Lower leg skin (tissue), 4 donors: ENCODE results near the gene ANAPC2. TPM values are rescaled to one million over a fixed set of nuclear protein-coding genes. Genes with fewer than 3 reads are reported as not detected.
A peak's percentile ranks its signal among the peaks of the same experiment; 100 is the strongest.

Experiments
- DNase-seq, 2 donors: peaks; one replicate each; pipeline ENCODE4 v3.0.0-alpha.2; 2019; ENCODE audit warnings: low spot score in 2 of 2
- H3K4me3 ChIP-seq: fragments of 200-600 bp; sonication (generic); 2 replicates; pipeline ENCODE4 v1.5.1; 2017; ENCODE audit warnings: mild to moderate bottlenecking, low read depth; ENCODE audit not compliant: poor library complexity, severe bottlenecking
- POLR2A ChIP-seq, 2 donors: fragments of 450-650 bp; IDR thresholded peaks; one replicate each; pipeline ENCODE4 v1.6.1; 2016 to 2017; ENCODE audit warnings: antibody characterized with exemption in 2 of 2, mild to moderate bottlenecking in 1 of 2, moderate library complexity in 1 of 2
- WGBS, 2 donors: methylation state at CpG; one replicate each; pipeline ENCODE4 v1.1.5; 2018; 5-methylcytosine and 5-hydroxymethylcytosine counted together
- intact Hi-C: fragments of 100-400 bp; cut with DNase I; formaldehyde crosslinking; loops from one replicate; pipeline ENCODE4 v1.15.0; 2023; ENCODE audit warnings: low total_unique reads
- total RNA-seq, 4 donors: library from RNA; depleted of rRNA; stranded (reverse); fragments of >200 nt; gene quantifications; one replicate each; pipeline ENCODE4 v1.1.0, GENCODE V29; 2016
- TF ChIP-seq, protein P1 (sequence below), 3 donors: fragments of 450-650 bp; IDR thresholded peaks; one replicate each; pipeline ENCODE4 v1.5.1; 2016; ENCODE audit warnings: antibody characterized with exemption in 3 of 3, mild to moderate bottlenecking in 3 of 3, moderate library complexity in 2 of 3

ANAPC2 gene
- total RNA-seq, 4 donors from 2014 or later, result 26.2 to 69.3 (median 30.5) TPM

DNA sequence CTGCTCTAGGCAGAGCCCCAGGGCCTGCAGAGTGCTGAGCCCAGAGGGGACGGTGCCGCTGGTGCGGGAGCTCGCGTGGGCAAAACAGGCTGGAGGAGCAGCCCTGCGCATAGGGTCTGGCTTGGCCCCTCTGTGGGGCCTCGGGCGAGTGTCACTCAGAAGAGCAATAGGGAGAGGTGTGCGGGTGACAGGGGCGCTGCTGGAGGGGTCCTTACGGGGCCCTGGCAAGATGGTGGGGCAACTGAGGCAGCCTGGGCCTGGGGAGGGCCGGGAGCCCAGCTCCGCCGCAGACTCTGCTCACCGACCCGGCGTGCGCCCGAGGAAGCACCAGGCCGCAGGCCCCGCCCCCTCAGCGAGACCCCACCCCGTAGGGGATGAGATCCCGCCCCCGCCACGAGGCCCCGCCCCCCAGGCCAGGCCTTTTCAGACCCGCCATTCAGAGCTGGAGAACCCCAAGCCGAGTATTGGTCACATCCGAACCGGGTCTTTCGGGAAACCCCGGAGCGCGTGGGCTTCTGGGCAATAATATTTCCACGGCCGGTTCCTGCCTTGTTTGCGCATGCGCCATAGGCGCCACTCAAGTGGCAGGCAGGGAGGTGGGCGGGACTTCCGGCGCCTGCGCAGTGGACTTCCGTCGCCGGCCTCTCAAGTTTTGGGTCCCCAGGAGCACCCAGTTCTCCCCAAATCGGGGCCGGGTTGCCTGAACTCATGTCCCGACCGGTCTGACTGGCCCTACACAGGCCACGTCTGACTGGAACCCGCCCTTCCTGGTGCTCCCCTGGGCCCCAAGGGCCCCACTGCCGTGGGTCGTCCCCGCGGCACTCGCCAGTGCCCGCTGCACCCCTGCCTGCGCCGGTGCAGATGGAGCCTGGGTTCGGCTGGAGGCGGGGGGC is 35.0 kb upstream of the ANAPC2 start:
- intact Hi-C loops, result no loop called here
- 1% methylated on average over 31 to 44 of the region's 63 CpGs for WGBS, 2 donors
- peak; percentile 97 to 99 for DNase-seq
- no peak for TF ChIP-seq POLR2A (IDR thresholded peaks at IDR 0.05)
- TF ChIP-seq, protein P1, sequence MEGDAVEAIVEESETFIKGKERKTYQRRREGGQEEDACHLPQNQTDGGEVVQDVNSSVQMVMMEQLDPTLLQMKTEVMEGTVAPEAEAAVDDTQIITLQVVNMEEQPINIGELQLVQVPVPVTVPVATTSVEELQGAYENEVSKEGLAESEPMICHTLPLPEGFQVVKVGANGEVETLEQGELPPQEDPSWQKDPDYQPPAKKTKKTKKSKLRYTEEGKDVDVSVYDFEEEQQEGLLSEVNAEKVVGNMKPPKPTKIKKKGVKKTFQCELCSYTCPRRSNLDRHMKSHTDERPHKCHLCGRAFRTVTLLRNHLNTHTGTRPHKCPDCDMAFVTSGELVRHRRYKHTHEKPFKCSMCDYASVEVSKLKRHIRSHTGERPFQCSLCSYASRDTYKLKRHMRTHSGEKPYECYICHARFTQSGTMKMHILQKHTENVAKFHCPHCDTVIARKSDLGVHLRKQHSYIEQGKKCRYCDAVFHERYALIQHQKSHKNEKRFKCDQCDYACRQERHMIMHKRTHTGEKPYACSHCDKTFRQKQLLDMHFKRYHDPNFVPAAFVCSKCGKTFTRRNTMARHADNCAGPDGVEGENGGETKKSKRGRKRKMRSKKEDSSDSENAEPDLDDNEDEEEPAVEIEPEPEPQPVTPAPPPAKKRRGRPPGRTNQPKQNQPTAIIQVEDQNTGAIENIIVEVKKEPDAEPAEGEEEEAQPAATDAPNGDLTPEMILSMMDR (IDR thresholded peaks at IDR 0.05), result no peak
- peak overlapping the region; percentile 48 for H3K4me3 ChIP-seq

DNA sequence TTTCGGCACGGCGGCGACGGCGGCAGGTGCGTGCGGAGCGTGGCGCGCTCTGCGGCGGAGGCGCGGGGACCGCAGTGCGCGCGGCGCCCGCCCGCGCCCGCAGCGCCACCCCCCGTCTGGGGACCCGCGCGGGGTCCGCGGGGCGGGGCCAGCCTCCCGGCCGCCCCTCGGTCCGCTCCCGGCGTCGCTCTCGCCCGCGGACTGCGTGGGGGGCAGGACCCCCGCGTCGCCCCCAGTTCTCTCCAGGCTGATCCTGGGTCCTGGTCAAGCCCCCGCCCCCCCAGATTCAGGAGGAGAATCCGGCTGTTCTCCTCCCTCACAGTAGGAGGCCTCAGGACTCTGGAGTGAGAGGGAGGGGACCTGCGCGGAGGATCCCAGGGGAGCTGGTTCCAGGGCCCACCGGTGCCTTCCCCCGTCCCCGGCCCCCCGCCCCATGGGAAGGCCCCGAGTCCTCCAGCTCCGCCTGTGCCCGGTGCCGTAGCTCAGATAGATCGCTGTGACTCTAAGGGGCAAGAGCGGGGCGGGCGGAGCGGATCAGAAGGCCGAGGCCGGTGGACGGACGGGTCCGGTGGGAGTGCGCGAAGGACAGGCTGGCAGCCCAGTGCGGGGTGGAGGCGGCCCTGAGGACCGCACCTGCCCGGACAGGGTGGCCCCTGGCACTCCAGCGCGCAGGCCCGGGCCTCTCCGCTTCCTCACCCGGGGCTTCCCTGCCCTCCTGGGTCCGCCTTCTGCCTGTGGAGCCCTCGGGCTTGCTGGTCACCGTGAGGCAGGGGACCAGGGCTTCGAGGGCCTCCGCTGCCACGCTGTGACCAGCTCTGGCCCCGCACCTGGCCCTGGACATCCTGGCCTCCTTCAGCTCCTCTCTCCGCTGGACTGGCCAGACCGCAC is 34.1 kb upstream of the ANAPC2 start, which contains the start of gene RNF208:
RNF208 (minus strand) TSS at position 51 of the 888 bp plus-strand sequence. CDS start 1,028 bp downstream, outside the sequence.
- H3K4me3 ChIP-seq, result peak within 1 kb of the TSS; percentile 27
- no peak for TF ChIP-seq POLR2A (IDR thresholded peaks at IDR 0.05)
- TF ChIP-seq, protein P1 (IDR thresholded peaks at IDR 0.05), result no peak
- DNase-seq, result no peak
- intact Hi-C loops, result no loop called here
- 5 to 10% methylated on average over 12 to 29 of the region's 88 CpGs for WGBS, 2 donors

DNA sequence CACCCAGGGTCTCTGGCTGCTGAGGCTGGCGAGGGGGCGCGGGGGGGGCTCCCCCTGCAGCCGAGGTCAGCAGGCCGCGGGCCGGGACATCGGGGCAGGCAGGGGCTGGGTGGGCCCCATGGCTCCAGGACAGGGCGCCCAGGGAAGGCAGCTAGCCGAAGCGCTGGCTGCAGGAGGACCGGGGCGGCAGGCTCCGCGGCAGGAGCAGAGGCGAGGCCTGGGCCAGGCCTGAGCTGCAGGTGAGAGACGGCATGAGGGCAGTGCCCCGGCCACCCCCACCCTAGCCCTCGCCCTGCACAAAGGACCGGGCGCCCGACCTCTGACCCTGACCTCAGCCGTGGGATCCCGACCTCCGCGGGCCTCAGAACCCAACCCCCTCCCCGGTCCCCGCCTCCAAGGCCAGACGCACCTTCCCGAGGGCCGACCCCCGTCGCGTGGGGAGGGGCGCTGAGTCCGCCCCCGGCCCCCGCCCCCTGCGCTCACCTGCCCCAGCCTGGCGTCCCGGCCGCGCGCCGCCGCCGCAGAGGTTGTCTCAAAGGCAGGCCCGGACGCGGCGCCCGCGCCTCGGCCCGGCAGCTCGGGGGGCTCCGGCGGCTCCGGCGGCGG is 33.2 kb upstream of the ANAPC2 start:
- TF ChIP-seq, protein P1 (IDR thresholded peaks at IDR 0.05), result no peak
- no peak for TF ChIP-seq POLR2A (IDR thresholded peaks at IDR 0.05)
- no peak for DNase-seq
- no peak overlapping the region for H3K4me3 ChIP-seq
- WGBS, 2 donors, result 21 to 27% methylated on average over 9 to 28 of the region's 61 CpGs
- intact Hi-C loops, result no loop called here

DNA sequence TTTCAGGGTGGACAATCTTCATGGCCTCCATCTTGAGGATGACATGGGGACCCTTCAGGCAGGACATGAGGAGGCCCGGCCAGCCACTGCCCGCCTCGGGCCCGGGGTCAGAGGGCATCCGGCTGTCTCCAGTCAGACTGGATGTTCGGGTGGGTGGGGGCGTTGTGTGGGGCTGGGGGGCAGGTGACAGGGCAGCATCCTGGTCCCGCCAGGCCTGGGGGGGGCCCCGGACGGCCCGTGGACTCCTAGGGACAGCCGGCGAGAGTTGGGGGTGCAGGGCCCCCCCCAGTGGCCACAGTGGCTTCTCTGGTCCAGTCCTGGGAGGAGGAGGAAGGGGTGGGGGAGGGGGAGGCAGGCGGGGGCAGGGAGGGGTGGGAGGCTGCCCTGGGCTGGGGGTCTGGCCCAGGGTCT is 32.7 kb upstream of the ANAPC2 start:
- no peak for TF ChIP-seq POLR2A (IDR thresholded peaks at IDR 0.05)
- TF ChIP-seq, protein P1 (IDR thresholded peaks at IDR 0.05), result no peak
- H3K4me3 ChIP-seq, result no peak overlapping the region
- intact Hi-C loops, result no loop called here
- WGBS, 2 donors, result 77 to 81% methylated on average over 6 to 8 of the region's 14 CpGs
- DNase-seq, result no peak

DNA sequence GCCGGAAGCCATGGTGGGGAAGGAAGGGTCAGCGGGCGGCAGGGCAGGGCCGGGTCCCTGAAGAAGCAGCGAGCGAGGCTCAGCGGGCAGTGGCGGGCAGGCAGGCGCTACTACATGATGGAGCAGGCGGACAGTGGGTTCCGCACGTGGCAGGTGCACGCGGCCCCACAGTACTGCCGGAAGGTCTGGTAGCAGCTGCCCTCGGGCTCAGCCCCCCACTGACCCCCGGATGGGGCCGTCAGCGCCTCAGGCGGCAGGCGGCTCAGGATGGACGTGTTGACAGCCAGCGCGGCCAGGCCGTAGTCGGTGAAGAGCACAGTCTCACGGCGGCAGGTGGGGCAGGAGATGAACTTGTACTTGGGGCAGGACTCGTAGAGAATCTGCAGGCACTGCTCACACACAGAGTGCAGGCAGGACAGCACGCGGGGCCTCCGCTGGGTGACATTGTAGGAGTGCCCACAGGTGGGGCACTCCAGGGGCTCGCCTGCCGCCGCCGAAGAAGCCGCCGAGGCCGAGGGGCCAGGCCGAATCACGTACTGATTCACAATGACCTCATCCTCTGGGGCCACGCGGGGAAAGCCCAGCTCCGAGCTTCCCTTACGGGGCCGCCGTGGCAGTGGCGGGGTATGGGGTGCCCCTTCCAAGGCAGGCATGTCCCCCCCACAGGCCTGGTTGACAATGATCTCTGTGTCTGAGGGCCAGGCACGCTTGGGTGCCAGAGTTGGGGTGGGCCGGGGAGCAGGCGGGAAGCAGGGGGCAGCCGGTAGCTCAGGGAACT is 32.1 kb upstream of the ANAPC2 start:
- WGBS, 2 donors, result 89 to 91% methylated on average over 38 to 52 of the region's 52 CpGs
- no peak for DNase-seq
- TF ChIP-seq, protein P1 (IDR thresholded peaks at IDR 0.05), result no peak
- no peak for TF ChIP-seq POLR2A (IDR thresholded peaks at IDR 0.05)
- intact Hi-C loops, result no loop called here
- no peak overlapping the region for H3K4me3 ChIP-seq
